Gastroesophageal sphincter (tissue), 3 donors: Measurements from ENCODE around the gene P2RY2.
A peak's percentile ranks its signal among the peaks of the same experiment; 100 is the strongest.

Experiments used
- EP300 ChIP-seq: sonication (generic); formaldehyde crosslinking; IDR thresholded peaks from one replicate; pipeline ENCODE4 v1.6.1; 2017; ENCODE audit warnings: antibody characterized with exemption, mild to moderate bottlenecking
- POLR2A ChIP-seq, 2 donors: fragments of 450-650 bp; IDR thresholded peaks; one replicate each; pipeline ENCODE4 v1.6.1; 2017; ENCODE audit warnings: antibody characterized with exemption in 2 of 2, mild to moderate bottlenecking in 2 of 2, moderate library complexity in 1 of 2
- POLR2AphosphoS5 ChIP-seq: sonication (generic); formaldehyde crosslinking; IDR thresholded peaks from one replicate; pipeline ENCODE4 v1.6.1; 2017; ENCODE audit warnings: antibody characterized with exemption
- TF ChIP-seq, protein P1 (sequence below), 4 experiments: fragments of 200-600 bp in 2 of 4; fragments of 450-650 bp in 2 of 4; sonication (generic) in 1 of 4; IDR thresholded peaks; one replicate each; pipeline ENCODE4 v1.5.1; 2017 to 2019; ENCODE audit warnings: antibody characterized with exemption in 4 of 4, mild to moderate bottlenecking in 2 of 4, moderate library complexity in 2 of 4

DNA sequence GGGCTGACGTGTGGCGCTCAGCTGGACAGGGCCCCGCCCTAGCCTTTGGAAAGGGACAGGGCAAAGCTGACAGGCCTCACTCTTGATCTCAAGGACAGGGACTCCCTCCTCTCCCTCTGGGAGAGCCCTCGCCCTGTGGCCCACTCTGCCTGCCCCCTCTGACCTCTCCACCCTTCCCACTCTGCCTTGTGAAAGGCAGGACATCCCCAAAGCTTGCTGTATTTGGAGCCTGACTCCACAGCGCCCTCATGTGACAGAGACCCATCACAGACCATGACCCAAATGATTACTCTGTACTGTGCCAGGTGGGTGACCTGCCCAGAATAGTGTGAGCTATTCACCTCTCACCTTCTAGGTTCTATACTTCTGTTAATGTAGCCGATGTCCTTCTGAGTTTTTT lies 18.8 kb downstream of the P2RY2 start:
- TF ChIP-seq POLR2A (IDR thresholded peaks at IDR 0.05) = no peak
- TF ChIP-seq EP300 = no peak
- TF ChIP-seq, protein P1, sequence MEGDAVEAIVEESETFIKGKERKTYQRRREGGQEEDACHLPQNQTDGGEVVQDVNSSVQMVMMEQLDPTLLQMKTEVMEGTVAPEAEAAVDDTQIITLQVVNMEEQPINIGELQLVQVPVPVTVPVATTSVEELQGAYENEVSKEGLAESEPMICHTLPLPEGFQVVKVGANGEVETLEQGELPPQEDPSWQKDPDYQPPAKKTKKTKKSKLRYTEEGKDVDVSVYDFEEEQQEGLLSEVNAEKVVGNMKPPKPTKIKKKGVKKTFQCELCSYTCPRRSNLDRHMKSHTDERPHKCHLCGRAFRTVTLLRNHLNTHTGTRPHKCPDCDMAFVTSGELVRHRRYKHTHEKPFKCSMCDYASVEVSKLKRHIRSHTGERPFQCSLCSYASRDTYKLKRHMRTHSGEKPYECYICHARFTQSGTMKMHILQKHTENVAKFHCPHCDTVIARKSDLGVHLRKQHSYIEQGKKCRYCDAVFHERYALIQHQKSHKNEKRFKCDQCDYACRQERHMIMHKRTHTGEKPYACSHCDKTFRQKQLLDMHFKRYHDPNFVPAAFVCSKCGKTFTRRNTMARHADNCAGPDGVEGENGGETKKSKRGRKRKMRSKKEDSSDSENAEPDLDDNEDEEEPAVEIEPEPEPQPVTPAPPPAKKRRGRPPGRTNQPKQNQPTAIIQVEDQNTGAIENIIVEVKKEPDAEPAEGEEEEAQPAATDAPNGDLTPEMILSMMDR (IDR thresholded peaks at IDR 0.05) = peak in 2 of 4 experiments; percentile 11 to 36
- no peak for TF ChIP-seq POLR2AphosphoS5
